ENCODE measurements around the gene CENPA. TPM values are rescaled to one million over a fixed set of nuclear protein-coding genes. Genes with fewer than 3 reads are reported as not detected.
"Not testable (repeated sequence)": the region's sequence is repeated elsewhere in the genome, so short reads cannot be mapped to it uniquely, and the experiment has no call there.

CENPA gene
- total RNA-seq, 4 donors from 2014 or later: 0.22 TPM; not detected in 3

DNA sequence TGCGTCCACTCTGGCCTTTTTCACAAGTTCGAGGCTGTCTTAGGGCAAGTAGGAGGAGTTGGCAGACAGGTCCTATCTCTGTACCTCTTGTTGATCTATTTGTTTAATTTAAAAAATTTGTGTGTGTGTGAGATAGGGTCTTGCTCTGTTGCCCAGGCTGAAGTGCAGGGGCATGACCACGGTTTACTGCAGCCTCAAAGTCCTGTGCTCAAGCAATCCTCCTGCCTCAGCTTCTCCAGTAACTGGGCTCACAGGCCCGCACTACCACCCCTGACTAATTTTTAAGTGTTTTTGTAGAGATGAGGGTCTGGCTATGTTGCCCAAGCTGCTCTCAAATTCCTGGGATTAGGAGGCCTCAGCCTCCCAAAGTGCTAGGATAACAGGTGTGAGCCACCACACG lies 26.0 kb upstream of the CENPA start:
- intact Hi-C loops (cut with DNase I; ENCODE audit: low total_unique reads) (loop anchor here (10.0 kb wide), 1 partner anchor 415 kb away; the partner anchor contains the start of genes ADGRF3 and SELENOI), in situ Hi-C loops (cut with MboI; ENCODE audit: low sequenced_read_pairs in 4 of 4) (no loop called here)
- DNase-seq: no peak

DNA sequence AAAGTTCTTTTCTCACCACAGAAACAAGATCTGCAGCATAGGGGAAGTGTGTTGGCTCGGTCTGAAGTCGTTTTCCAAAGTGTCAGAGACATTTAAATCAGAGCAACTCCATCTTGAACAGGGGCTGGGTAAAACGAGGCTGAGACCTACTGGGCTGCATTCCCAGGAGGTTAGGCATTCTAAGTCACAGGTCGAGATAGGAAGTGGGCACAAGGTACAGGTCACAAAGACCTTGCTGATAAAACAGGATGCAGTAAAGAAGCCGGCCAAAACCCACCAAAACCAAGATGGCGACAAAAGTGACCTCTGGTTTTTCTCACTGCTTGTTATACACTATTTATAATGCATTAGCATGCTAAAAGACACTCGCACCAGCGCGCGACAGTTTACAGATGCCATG lies 24.9 kb upstream of the CENPA start:
- DNase-seq; H3K36me3 ChIP-seq; ATAC-seq; H3K4me3 ChIP-seq; H3K27me3 ChIP-seq; in situ Hi-C loops (cut with MboI; ENCODE audit: low sequenced_read_pairs in 4 of 4); H3K27ac ChIP-seq; H3K9me3 ChIP-seq: not testable (repeated sequence)
- H3K4me1 ChIP-seq: peaks cover 23 to 31% of the 10 kb centered on the region in 2 donors
- intact Hi-C loops (cut with DNase I; ENCODE audit: low total_unique reads): loop anchor here (10.0 kb wide), 1 partner anchor 416 kb away; the partner anchor contains the start of genes ADGRF3 and SELENOI

More for the DNA sequence above, 26.0 kb upstream of the CENPA start:
- Histone ChIP-seq H3K27ac (no peak overlapping the region), H3K9me3 (no peaks in the 10 kb centered on the region), H3K27me3 (no peaks in the 10 kb centered on the region), H3K36me3 (no peaks in the 10 kb centered on the region), H3K4me3 (no peak overlapping the region), H3K4me1 (peaks cover 19 to 20% of the 10 kb centered on the region in 2 donors)
- TF ChIP-seq POLR2A (IDR thresholded peaks at IDR 0.05): no peak
- TF ChIP-seq, protein P1, sequence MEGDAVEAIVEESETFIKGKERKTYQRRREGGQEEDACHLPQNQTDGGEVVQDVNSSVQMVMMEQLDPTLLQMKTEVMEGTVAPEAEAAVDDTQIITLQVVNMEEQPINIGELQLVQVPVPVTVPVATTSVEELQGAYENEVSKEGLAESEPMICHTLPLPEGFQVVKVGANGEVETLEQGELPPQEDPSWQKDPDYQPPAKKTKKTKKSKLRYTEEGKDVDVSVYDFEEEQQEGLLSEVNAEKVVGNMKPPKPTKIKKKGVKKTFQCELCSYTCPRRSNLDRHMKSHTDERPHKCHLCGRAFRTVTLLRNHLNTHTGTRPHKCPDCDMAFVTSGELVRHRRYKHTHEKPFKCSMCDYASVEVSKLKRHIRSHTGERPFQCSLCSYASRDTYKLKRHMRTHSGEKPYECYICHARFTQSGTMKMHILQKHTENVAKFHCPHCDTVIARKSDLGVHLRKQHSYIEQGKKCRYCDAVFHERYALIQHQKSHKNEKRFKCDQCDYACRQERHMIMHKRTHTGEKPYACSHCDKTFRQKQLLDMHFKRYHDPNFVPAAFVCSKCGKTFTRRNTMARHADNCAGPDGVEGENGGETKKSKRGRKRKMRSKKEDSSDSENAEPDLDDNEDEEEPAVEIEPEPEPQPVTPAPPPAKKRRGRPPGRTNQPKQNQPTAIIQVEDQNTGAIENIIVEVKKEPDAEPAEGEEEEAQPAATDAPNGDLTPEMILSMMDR (IDR thresholded peaks at IDR 0.05 in 4 of 5, conservative IDR thresholded peaks at IDR 0.05 in 1 of 5): no peak
- no peak for ATAC-seq

DNA sequence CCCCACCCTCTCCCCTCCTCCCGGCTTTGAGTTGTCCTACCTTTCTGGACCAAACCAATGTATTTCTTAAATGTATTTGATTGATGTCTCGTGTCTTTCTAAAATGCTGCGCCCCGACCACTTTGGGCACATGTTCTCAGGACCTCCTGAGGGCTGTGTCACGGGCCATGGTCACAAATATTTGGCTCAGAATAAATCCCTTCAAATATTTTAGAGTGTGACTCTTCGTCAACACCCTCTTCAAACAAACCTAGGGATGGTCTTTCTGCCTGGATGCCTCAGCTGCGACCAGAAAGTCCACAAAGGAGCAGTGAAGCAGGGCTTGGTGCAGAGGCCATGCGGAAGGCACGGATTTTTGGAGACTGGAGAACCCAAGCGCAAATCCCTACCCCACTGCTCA lies 22.8 kb upstream of the CENPA start:
- in situ Hi-C loops (cut with MboI; ENCODE audit: low sequenced_read_pairs in 4 of 4) (no loop called here), intact Hi-C loops (cut with DNase I; ENCODE audit: low total_unique reads) (loop anchor here (10.0 kb wide), 1 partner anchor 418 kb away; the partner anchor contains the start of genes ADGRF3 and SELENOI)
- H3K27ac ChIP-seq: peak overlapping the region in 1 of 4 donors; percentile 93
- ATAC-seq (no peak), DNase-seq (no peak)
- H3K27me3 ChIP-seq: no peaks in the 10 kb centered on the region
- H3K36me3 ChIP-seq: no peaks in the 10 kb centered on the region
- H3K9me3 ChIP-seq: no peaks in the 10 kb centered on the region
- TF ChIP-seq, protein P1 (IDR thresholded peaks at IDR 0.05 in 4 of 5, conservative IDR thresholded peaks at IDR 0.05 in 1 of 5): no peak
- no peak for TF ChIP-seq POLR2A (IDR thresholded peaks at IDR 0.05)
- H3K4me3 ChIP-seq: no peak overlapping the region
- peaks cover 24 to 39% of the 10 kb centered on the region in 2 donors for H3K4me1 ChIP-seq

DNA sequence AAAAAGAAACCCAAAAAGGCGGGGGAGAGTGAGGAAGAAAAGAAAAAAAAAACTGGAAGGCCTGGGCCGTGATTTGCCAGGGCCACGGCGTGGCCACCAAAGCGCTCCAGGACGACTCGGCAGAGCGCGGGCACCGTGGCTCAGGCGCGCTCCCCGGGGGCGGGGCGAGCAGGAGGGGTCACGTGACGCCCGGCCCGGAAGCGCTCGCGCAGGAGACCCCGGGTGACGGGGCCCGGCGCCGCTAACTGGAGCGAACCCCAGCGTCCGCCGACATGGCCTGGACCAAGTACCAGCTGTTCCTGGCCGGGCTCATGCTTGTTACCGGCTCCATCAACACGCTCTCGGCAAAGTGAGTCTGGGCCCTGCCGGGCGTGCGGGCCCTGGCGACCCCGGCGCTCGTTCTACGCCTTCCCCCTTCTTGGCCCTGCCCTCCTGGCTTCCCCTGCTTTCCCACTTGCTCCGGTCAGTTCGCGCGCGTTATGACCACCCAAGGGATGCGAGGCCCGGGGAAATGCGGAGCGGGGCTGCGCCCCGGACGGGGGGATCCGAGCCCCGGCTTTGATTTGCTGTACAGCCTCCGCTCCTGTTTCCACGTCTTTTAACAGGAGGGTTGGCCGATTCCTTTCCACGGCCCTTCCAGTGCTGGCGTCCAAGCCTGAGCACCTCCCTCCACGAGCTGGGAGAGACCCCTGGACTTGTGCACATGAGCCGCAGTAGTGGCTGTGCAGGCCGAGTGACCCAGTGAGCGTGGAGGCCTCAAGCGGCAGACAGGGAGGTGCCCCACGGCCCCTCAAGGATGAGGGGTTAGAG lies 21.6 kb upstream of the CENPA start, which contains the start of gene SLC35F6:
SLC35F6 (plus strand) TSS at position 207 of the 810 bp plus-strand sequence; CDS start at position 273, 66 bp downstream.
- in situ Hi-C loops (cut with MboI; ENCODE audit: low sequenced_read_pairs in 4 of 4): no loop called here
- no peaks in the 10 kb centered on the region for H3K9me3 ChIP-seq

More for the DNA sequence above, 21.6 kb upstream of the CENPA start, which contains the start of gene SLC35F6:
- Histone ChIP-seq H3K27me3 (no peaks in the 10 kb centered on the region), H3K4me1 (peaks cover 16 to 38% of the 10 kb centered on the region in 2 donors), H3K27ac (peak within 1 kb of the TSS; percentile 93 to 99 (median 98)), H3K36me3 (no peaks in the 10 kb centered on the region), H3K4me3 (peak within 1 kb of the TSS; percentile 56 to 100 (median 90))
- intact Hi-C loops (cut with DNase I; ENCODE audit: low total_unique reads): loop anchor here (2.0 to 10.0 kb wide), 2 partner anchors 21 to 419 kb away; partner anchors contain the start of genes ADGRF3 and SELENOI
- TF ChIP-seq, protein P1 (IDR thresholded peaks at IDR 0.05 in 4 of 5, conservative IDR thresholded peaks at IDR 0.05 in 1 of 5): peak in 1 of 5 experiments; percentile 39
- peak; percentile 96 to 98 for TF ChIP-seq POLR2A (IDR thresholded peaks at IDR 0.05)
- DNase-seq: peak; percentile 71 to 77
- ATAC-seq: peak; percentile 83 to 93
